ENCODE data around the gene ARHGEF19. TPM values are rescaled to one million over a fixed set of nuclear protein-coding genes. Genes with fewer than 3 reads are reported as not detected.

ARHGEF19 gene
- total and polyA plus RNA-seq, 9 of the 15 experiments (the other 6 are each of a cell fraction or from before 2014, with no cell fraction given), result 0.73 to 21.0 (median 5.2) TPM

DNA sequence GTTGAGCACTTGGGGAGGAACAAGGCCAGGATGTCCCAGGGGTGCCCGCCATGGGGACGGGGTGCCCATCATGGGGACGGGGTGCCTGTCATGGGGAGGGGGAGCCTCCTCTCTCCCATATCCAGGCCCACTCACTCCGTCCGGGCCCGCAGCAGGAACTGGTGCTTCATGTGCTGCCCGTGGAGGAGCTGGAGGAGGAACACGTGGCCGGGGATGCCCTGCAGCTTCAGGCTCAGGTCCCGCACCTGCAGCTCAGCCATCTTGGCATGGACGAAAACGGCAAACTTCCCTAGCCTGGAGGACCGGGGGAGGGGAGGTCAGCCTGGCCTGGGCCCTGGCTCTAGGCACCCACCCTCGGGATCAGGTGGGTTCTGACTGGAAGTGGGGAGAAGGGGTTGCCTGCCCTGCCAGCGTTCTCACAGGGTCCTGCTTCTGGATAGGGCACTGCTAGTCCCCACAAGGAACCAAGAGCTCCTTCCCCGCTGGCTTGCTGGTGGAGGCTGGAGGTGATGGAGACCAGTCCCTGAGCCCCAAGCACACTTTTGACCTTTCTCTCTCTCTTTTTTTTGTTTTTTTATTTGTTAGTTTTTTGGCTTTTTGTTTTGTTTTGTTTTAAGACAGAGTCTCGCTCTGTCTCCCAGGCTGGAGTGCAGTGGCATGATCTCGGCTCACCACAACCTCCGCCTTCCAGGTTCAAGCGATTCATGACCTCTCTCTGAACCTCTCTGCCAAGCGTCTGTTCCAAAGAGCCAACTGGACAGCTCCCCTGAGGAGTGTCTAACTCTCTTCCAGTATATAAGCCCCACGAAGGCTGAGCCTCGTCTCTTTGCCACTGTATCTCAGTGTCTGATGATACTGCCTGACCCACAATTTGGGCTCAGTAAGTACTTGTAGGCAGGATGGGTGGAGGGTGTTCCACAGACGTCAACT is 9.9 kb downstream of the ARHGEF19 start (continued):
- TF ChIP-seq REST (IDR thresholded peaks at IDR 0.05; ENCODE audit: borderline replicate concordance) (0 out of 2 replicates have a peak, but pooled peaks have one; percentile 5), REST (CRISPR knock-in tag; IDR thresholded peaks at IDR 0.05; ENCODE audit: low read depth) (no peak)

Data from K562 (cell line).